ENCODE data around the gene SLC12A6.

The SLC12A6 gene

GRCh38 chr15:34367101-34368081 lies 29.8 kb upstream of the SLC12A6 start, which contains the start of gene LPCAT4 (continued):
- TF ChIP-seq, protein P1, sequence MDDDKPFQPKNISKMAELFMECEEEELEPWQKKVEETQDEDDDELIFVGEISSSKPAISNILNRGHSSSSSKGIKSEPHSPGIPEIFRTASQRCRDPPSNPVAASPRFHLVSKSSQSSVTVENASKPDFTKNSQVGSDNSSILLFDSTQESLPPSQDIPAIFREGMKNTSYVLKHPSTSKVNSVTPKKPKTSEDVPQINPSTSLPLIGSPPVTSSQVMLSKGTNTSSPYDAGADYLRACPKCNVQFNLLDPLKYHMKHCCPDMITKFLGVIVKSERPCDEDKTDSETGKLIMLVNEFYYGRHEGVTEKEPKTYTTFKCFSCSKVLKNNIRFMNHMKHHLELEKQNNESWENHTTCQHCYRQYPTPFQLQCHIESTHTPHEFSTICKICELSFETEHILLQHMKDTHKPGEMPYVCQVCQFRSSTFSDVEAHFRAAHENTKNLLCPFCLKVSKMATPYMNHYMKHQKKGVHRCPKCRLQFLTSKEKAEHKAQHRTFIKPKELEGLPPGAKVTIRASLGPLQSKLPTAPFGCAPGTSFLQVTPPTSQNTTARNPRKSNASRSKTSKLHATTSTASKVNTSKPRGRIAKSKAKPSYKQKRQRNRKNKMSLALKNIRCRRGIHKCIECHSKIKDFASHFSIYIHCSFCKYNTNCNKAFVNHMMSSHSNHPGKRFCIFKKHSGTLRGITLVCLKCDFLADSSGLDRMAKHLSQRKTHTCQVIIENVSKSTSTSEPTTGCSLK (tag by site-specific recombination; IDR thresholded peaks at IDR 0.05), result no peak
- TF ChIP-seq ZNF350 (tag by site-specific recombination; IDR thresholded peaks at IDR 0.05) (no peak), ZNF664 (tag by site-specific recombination; IDR thresholded peaks at IDR 0.05) (no peak)

- Histone ChIP-seq H3K36me3 (ENCODE audit: control insufficient read depth in 2 of 2, insufficient read depth in 1 of 2, low read length in 2 of 2) (peaks cover 0 to 20% of the 10 kb centered on the region in 2 experiments; a peak in 1 of 3 replicates), H3K4me1 (ENCODE audit: control insufficient read depth, insufficient read depth, low read length) (no peaks in the 10 kb centered on the region; the same call in 1 of the 2 replicates), H3K9me3 (ENCODE audit: control insufficient read depth, insufficient read depth, low read depth, low read length) (no peaks in the 10 kb centered on the region), H3K4me3 (ENCODE audit: low read depth, low read length) (peak overlapping the region; percentile 56), H3K27ac (ENCODE audit: extremely low read depth, low read depth, low read length) (peak overlapping the region; percentile 64; the same call in 1 of the 2 replicates)
- CTCF ChIA-PET, result interaction anchor here (0.7 to 2.4 kb wide), 7 partner anchors 8 to 305 kb away, joined by 3 to 15 read pairs (median 6); partner anchors contain the start of genes KATNBL1, NOP10 and NUTM1
- POLR2A ChIA-PET, result interaction anchor here (0.9 to 2.2 kb wide), 7 partner anchors 8 to 265 kb away, joined by 3 to 14 read pairs (median 5); partner anchors contain the start of genes EMC7, NOP10, NUTM1 and PGBD4
- TF ChIP-seq ZNF530 (tag by site-specific recombination; IDR thresholded peaks at IDR 0.05; ENCODE audit: low read depth) (no peak), PRDM4 (tag by site-specific recombination; IDR thresholded peaks at IDR 0.05) (no peak), ZNF48 (tag by site-specific recombination; IDR thresholded peaks at IDR 0.05) (no peak), ZNF248 (tag by site-specific recombination; IDR thresholded peaks at IDR 0.05) (no peak), REPIN1 (tag by site-specific recombination; IDR thresholded peaks at IDR 0.05; ENCODE audit: low read depth) (no peak), ATF2 (tag by site-specific recombination; IDR thresholded peaks at IDR 0.05; ENCODE audit: low read depth) (no peak), ZNF473 (tag by site-specific recombination; IDR thresholded peaks at IDR 0.05) (no peak), ZNF280D (tag by site-specific recombination; IDR thresholded peaks at IDR 0.05) (no peak), KLF16 (tag by site-specific recombination; IDR thresholded peaks at IDR 0.05) (peak; percentile 46; the same call in 1 of the 2 replicates), ZNF596 (tag by site-specific recombination; IDR thresholded peaks at IDR 0.05) (no peak), PBX3 (CRISPR knock-in tag; IDR thresholded peaks at IDR 0.05) (no peak), ZBTB48 (tag by site-specific recombination; IDR thresholded peaks at IDR 0.05) (no peak; the same call in 1 of the 2 replicates), ZBTB20 (tag by site-specific recombination; IDR thresholded peaks at IDR 0.05) (peak; percentile 37; the same call in 1 of the 2 replicates), ZIC2 (tag by site-specific recombination; IDR thresholded peaks at IDR 0.05) (peak; percentile 19; the same call in 1 of the 2 replicates), ZNF10 (tag by site-specific recombination; IDR thresholded peaks at IDR 0.05) (peak; percentile 61; the same call in 1 of the 2 replicates), HOXD13 (CRISPR knock-in tag; IDR thresholded peaks at IDR 0.05; ENCODE audit: borderline replicate concordance) (no peak)
- TF ChIP-seq, protein P2, sequence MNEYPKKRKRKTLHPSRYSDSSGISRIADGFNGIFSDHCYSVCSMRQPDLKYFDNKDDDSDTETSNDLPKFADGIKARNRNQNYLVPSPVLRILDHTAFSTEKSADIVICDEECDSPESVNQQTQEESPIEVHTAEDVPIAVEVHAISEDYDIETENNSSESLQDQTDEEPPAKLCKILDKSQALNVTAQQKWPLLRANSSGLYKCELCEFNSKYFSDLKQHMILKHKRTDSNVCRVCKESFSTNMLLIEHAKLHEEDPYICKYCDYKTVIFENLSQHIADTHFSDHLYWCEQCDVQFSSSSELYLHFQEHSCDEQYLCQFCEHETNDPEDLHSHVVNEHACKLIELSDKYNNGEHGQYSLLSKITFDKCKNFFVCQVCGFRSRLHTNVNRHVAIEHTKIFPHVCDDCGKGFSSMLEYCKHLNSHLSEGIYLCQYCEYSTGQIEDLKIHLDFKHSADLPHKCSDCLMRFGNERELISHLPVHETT (tag by site-specific recombination; IDR thresholded peaks at IDR 0.05), result no peak
These were observed 28.9 kb upstream of the SLC12A6 start for GRCh38 chr15:34366271-34367065.
